H1 (cell line): ENCODE results near the gene ANKRD40CL. TPM values are rescaled to one million over a fixed set of nuclear protein-coding genes. Genes with fewer than 3 reads are reported as not detected.
A peak's percentile ranks its signal among the peaks of the same experiment; 100 is the strongest.

Experiments
- CTCF ChIA-PET: fragments of 300-600 bp; sonication (Branson Sonifier 250); formaldehyde crosslinking; loops from one replicate; lab custom pipeline; 2021; ENCODE audit not compliant: partially characterized antibody; lab: Charles Lee
- POLR2A ChIA-PET: fragments of 300-600 bp; sonication (Branson Sonifier 250); formaldehyde crosslinking; loops from one replicate; lab custom pipeline; 2021; ENCODE audit warnings: inconsistent platforms; ENCODE audit not compliant: partially characterized antibody; lab: Charles Lee
- DNase-seq, 2 experiments: peaks; one replicate each; pipeline versions ENCODE4 v3.0.0 to v3.0.0-alpha.2; 2010 to 2022; ENCODE audit warnings: low spot score in 2 of 2, low read depth in 1 of 2, mixed read lengths in 1 of 2
- FAIRE-seq: peaks from 2 replicates; lab custom pipeline; 2011; peaks lifted over from hg19 to GRCh38; lab: Jason Lieb, UNC
- H2AFZ ChIP-seq: 2 replicates; pipeline ENCODE4 v1.8.1; 2012; ENCODE audit warnings: low read length, inconsistent platforms
- H2AK5ac ChIP-seq: 2 replicates; pipeline ENCODE4 v1.6.1; 2013; ENCODE audit warnings: low read depth, low read length
- H2BK120ac ChIP-seq: replicated peaks from 2 replicates; pipeline ENCODE3; 2013; ENCODE audit warnings: low read depth, low read length, inconsistent platforms
- H2BK12ac ChIP-seq: 2 replicates; pipeline ENCODE4 v1.6.1; 2013; ENCODE audit warnings: low read depth, low read length
- H2BK15ac ChIP-seq: 2 replicates; pipeline ENCODE4 v1.6.1; 2013; ENCODE audit warnings: low read length
- H2BK20ac ChIP-seq: 2 replicates; pipeline ENCODE4 v1.6.1; 2013; ENCODE audit warnings: low read length
- H2BK5ac ChIP-seq: 2 replicates; pipeline ENCODE4 v1.6.1; 2013; ENCODE audit warnings: low read depth, low read length
- H3K14ac ChIP-seq: 2 replicates; pipeline ENCODE4 v1.6.1; 2013; ENCODE audit warnings: inconsistent platforms; ENCODE audit not compliant: insufficient read length
- H3K18ac ChIP-seq: 2 replicates; pipeline ENCODE4 v1.6.1; 2013; ENCODE audit warnings: low read length; ENCODE audit errors: extremely low read depth
- H3K23ac ChIP-seq: 2 replicates; pipeline ENCODE4 v1.6.1; 2013; ENCODE audit warnings: inconsistent platforms; ENCODE audit not compliant: insufficient read length
- H3K23me2 ChIP-seq: 2 replicates; pipeline ENCODE4 v1.6.1; 2013; ENCODE audit warnings: low read depth, low read length
- H3K27ac ChIP-seq: 2 replicates; pipeline ENCODE4 v1.6.1; 2011; ENCODE audit warnings: low read depth, low read length, inconsistent platforms
- H3K27me3 ChIP-seq, 4 experiments: replicated peaks in 1 of 4; 1 replicate in 1 of 4; 2 replicates in 3 of 4; pipeline versions ENCODE4 v1.6.1 to v1.8.1; 2011 to 2013; ENCODE audit warnings: low read length in 3 of 4, mild to moderate bottlenecking in 3 of 4, inconsistent platforms in 2 of 4, mixed read lengths in 2 of 4, moderate library complexity in 1 of 4; ENCODE audit not compliant: control insufficient read depth in 3 of 4, insufficient read depth in 3 of 4; ENCODE audit errors: extremely low read depth in 1 of 4
- H3K36me3 ChIP-seq, 4 experiments: 2 replicates each; pipeline versions ENCODE4 v1.6.1 to v1.8.1; 2011 to 2013; ENCODE audit warnings: mild to moderate bottlenecking in 4 of 4, low read length in 3 of 4, moderate library complexity in 2 of 4, control low read depth in 1 of 4, inconsistent platforms in 1 of 4; ENCODE audit not compliant: insufficient read depth in 4 of 4, control insufficient read depth in 2 of 4
- H3K4ac ChIP-seq: replicated peaks from 2 replicates; pipeline ENCODE3; 2013; ENCODE audit warnings: low read length, low read depth, mixed read lengths, inconsistent platforms; ENCODE audit not compliant: insufficient read length
- H3K4me1 ChIP-seq, 4 experiments: replicated peaks in 1 of 4; 1 replicate in 1 of 4; 2 replicates in 3 of 4; pipeline versions ENCODE4 v1.6.1 to v1.8.1; 2011 to 2013; ENCODE audit warnings: low read length in 3 of 4, inconsistent platforms in 2 of 4, mixed read lengths in 1 of 4; ENCODE audit not compliant: insufficient read depth in 4 of 4, control insufficient read depth in 3 of 4
- H3K4me2 ChIP-seq, 2 experiments: 2 replicates each; pipeline versions ENCODE4 v1.6.1 to v1.8.1; 2011 to 2013; ENCODE audit warnings: low read depth in 2 of 2, low read length in 2 of 2, control low read depth in 1 of 2, inconsistent platforms in 1 of 2, mild to moderate bottlenecking in 1 of 2; ENCODE audit not compliant: insufficient read depth in 1 of 2
- H3K4me3 ChIP-seq, 4 experiments: fragments of 200-600, 300-600 bp in 1 of 4; sonication (generic), shearing (Covaris generic), sonication (Bioruptor Twin) in 1 of 4; 2 replicates each; pipeline versions ENCODE4 v1.5.1 to v1.8.1; 2011 to 2016; ENCODE audit warnings: low read length in 4 of 4, low read depth in 3 of 4, control low read depth in 2 of 4, inconsistent platforms in 2 of 4, mild to moderate bottlenecking in 2 of 4, mixed read lengths in 1 of 4, moderate library complexity in 1 of 4; ENCODE audit not compliant: insufficient read depth in 2 of 4; ENCODE audit errors: extremely low read depth in 1 of 4
- H3K56ac ChIP-seq: replicated peaks from 2 replicates; pipeline ENCODE3; 2013; ENCODE audit warnings: low read depth, mild to moderate bottlenecking, mixed read lengths, low read length, inconsistent platforms; ENCODE audit not compliant: insufficient read length
- H3K79me1 ChIP-seq: 2 replicates; pipeline ENCODE4 v1.6.1; 2013; ENCODE audit warnings: low read depth, low read length, control low read depth
- H3K79me2 ChIP-seq, 2 experiments: 2 replicates each; pipeline versions ENCODE4 v1.6.1 to v1.8.1; 2012 to 2013; ENCODE audit warnings: low read length in 2 of 2, mild to moderate bottlenecking in 2 of 2, inconsistent platforms in 1 of 2; ENCODE audit not compliant: insufficient read depth in 2 of 2, control insufficient read depth in 1 of 2
- H3K9ac ChIP-seq, 4 experiments: replicated peaks in 1 of 4; 1 replicate in 1 of 4; 2 replicates in 3 of 4; pipeline versions ENCODE4 v1.6.1 to v1.8.1; 2011 to 2013; ENCODE audit warnings: low read depth in 3 of 4, low read length in 3 of 4, control low read depth in 2 of 4, mild to moderate bottlenecking in 2 of 4, moderate library complexity in 2 of 4, inconsistent platforms in 1 of 4; ENCODE audit errors: extremely low read depth in 1 of 4
- H3K9me3 ChIP-seq, 2 experiments: 2 replicates each; pipeline versions ENCODE4 v1.6.1 to v1.8.1; 2012 to 2013; ENCODE audit warnings: mild to moderate bottlenecking in 2 of 2, moderate library complexity in 2 of 2, control low read depth in 1 of 2, inconsistent platforms in 1 of 2, low read depth in 1 of 2, low read length in 1 of 2, mixed read lengths in 1 of 2; ENCODE audit not compliant: insufficient read depth in 2 of 2
- H4K20me1 ChIP-seq, 2 experiments: replicated peaks in 1 of 2; 2 replicates each; pipeline versions ENCODE3 to v1.8.1; 2011 to 2013; ENCODE audit warnings: inconsistent platforms in 2 of 2, low read length in 2 of 2, mild to moderate bottlenecking in 1 of 2; ENCODE audit not compliant: insufficient read depth in 2 of 2, control insufficient read depth in 1 of 2
- H4K5ac ChIP-seq: 2 replicates; pipeline ENCODE4 v1.6.1; 2013; ENCODE audit warnings: low read length, low read depth, mixed read lengths, inconsistent platforms; ENCODE audit not compliant: insufficient read length
- H4K8ac ChIP-seq: 2 replicates; pipeline ENCODE4 v1.8.0; 2013; ENCODE audit warnings: mild to moderate bottlenecking, moderate library complexity, low read length, inconsistent platforms; ENCODE audit not compliant: insufficient read depth; ENCODE audit errors: extremely low read depth
- H4K91ac ChIP-seq: replicated peaks from 2 replicates; pipeline ENCODE3; 2013; ENCODE audit warnings: low read length, mixed read lengths, inconsistent platforms; ENCODE audit not compliant: insufficient read length
- CBX8 ChIP-seq: fragments of 300-800, 300-1000 bp; sonication (generic); IDR thresholded peaks from 2 replicates; pipeline ENCODE4 v1.7.1; 2016; ENCODE audit warnings: low read depth, low read length, borderline replicate concordance
- SIX5 ChIP-seq: IDR thresholded peaks from 2 replicates; pipeline ENCODE4 v1.6.1; 2011; ENCODE audit warnings: mild to moderate bottlenecking, low read depth, low read length
- ZNF274 ChIP-seq: IDR thresholded peaks from 2 replicates; pipeline ENCODE4 v1.7.0; 2012; ENCODE audit warnings: low read length, borderline replicate concordance; ENCODE audit errors: extremely low read depth
- WGBS, 2 experiments: shearing (Covaris generic) in 1 of 2; methylation state at CpG; one replicate each; pipeline versions ENCODE4 v1.1.6 to v1.1.7; 2013 to 2015; ENCODE audit warnings: low lambda C conversion rate in 2 of 2, mixed read lengths in 2 of 2, inconsistent platforms in 1 of 2, low coverage in 1 of 2, missing lambda C conversion rate in 1 of 2; ENCODE audit not compliant: insufficient replicate concordance in 2 of 2, insufficient coverage in 1 of 2, insufficient read length in 1 of 2; ENCODE audit errors: extremely low coverage in 1 of 2, missing lambda C conversion rate in 1 of 2; 5-methylcytosine and 5-hydroxymethylcytosine counted together
- polyA plus RNA-seq, 7 experiments: library from polyadenylated mRNA; depleted of rRNA in 3 of 7; stranded (reverse) in 5 of 7; unstranded in 2 of 7; fragments of >200 nt in 5 of 7; fragments of 200-250 nt in 2 of 7; gene quantifications; 1 replicate in 5 of 7; 2 replicates in 1 of 7; 4 replicates in 1 of 7; pipeline versions ENCODE4 v1.2.1 to v1.2.3, GENCODE V29; 2011 to 2013; ENCODE audit warnings: missing spikeins in 2 of 7, mixed read lengths in 2 of 7
- total RNA-seq: library from RNA; stranded (reverse); fragmentation: NEBNext Ultra II Directional; extraction: Animal tissue kit (Norgen Biotek cat#: 25700); gene quantifications from 2 replicates; pipeline ENCODE4 v1.2.1, GENCODE V29; 2021

ANKRD40CL gene
- total and polyA plus RNA-seq, 2 of the 8 experiments (the other 6 are each of a cell fraction or from before 2014, with no cell fraction given) = not detected

DNA sequence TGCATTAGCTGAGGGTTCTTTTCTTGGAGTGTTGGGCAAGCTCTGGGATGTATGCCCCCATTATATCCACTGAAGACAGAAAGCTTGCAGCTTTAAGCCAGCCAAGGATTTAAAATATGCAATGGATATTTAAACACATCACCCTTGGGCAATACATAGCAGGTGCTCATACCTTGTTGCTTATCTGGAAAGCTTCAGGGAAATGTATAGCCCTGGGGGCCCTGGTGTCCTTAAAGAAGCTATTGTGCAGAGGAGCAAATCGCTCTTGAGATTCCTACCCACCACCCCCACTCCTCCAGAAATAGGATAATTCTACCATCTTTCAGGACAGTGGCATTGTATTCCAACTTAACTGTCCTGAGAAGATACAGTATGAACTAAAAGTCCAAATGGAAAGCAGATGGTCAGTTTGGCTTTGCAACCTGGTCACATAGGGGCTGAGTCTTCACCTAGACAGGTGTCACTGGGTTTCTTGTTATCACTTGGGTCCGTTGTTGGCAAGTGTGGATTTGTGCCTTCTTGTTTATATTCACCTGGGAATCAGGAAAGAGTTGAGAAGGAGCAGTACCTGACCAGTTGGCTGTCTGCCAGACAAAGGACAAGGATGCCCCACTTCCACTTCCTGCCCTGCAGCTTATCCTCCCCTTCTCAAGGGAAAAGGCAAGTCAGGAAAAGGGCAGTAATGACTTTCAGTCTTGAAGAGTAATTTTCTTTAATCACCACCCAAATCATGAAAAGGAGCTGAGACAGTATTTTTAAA lies 3.4 kb downstream of the ANKRD40CL start:
- H3K36me3 ChIP-seq = no peaks in the 10 kb centered on the region
- H3K18ac ChIP-seq = no peak overlapping the region
- no peak overlapping the region for H2BK12ac ChIP-seq
- no peak overlapping the region for H2BK20ac ChIP-seq
- H4K20me1 ChIP-seq = no peaks in the 10 kb centered on the region
- H4K5ac ChIP-seq = no peak overlapping the region
- POLR2A ChIA-PET = interaction anchor here (0.7 to 2.4 kb wide), 8 partner anchors 8 to 123 kb away, joined by 3 to 9 read pairs (median 4); partner anchors contain the start of gene TOB1
- FAIRE-seq (no peak), DNase-seq (no peak)
- H3K4me3 ChIP-seq = no peak overlapping the region
- no peak overlapping the region for H3K4ac ChIP-seq
- no peak overlapping the region for H4K91ac ChIP-seq
- H3K27me3 ChIP-seq = no peaks in the 10 kb centered on the region
- H3K4me2 ChIP-seq = peak overlapping the region in 1 of 2 experiments; percentile 42; a peak in 1 of 4 replicates
- CTCF ChIA-PET = interaction anchor here (0.8 to 4.0 kb wide), 9 partner anchors 9 to 193 kb away, joined by 3 to 17 read pairs (median 5); no protein-coding TSS in a partner anchor
- no peaks in the 10 kb centered on the region for H3K9me3 ChIP-seq
- peak overlapping the region; percentile 6; the same call in 1 of the 2 replicates for H2AFZ ChIP-seq
- H3K56ac ChIP-seq = no peak overlapping the region
- H2BK15ac ChIP-seq = no peak overlapping the region
- no peak overlapping the region for H2BK120ac ChIP-seq
- no peak overlapping the region for H3K27ac ChIP-seq
- H3K79me1 ChIP-seq = no peaks in the 10 kb centered on the region
- H2BK5ac ChIP-seq = no peak overlapping the region
- no peak overlapping the region for H4K8ac ChIP-seq
- no peaks in the 10 kb centered on the region for H3K4me1 ChIP-seq
- H3K14ac ChIP-seq = no peak overlapping the region
- no peaks in the 10 kb centered on the region for H3K23me2 ChIP-seq
- H3K9ac ChIP-seq = no peak overlapping the region
- no peak overlapping the region for H2AK5ac ChIP-seq
- WGBS, 2 experiments = 81% methylated on average over 2 of the region's 2 CpGs; no CpG with 5 or more reads in 1 of the 2 experiments
- no peak overlapping the region for H3K23ac ChIP-seq
- no peaks in the 10 kb centered on the region for H3K79me2 ChIP-seq
- TF ChIP-seq ZNF274 (no peak), SIX5 (no peak), CBX8 (no peak)
